Stimulated activated CD4-positive, alpha-beta T cell treated with anti-CD3 and anti-CD28 coated beads, Interleukin-1b, Interleukin-23, amount 100 ng/mL, for 24 hours (primary cell): ENCODE measurements around the gene NTN5.

Experiments used
- DNase-seq, 4 experiments: peaks; one replicate each; pipeline ENCODE4 v3.0.0-alpha.2; 2020; ENCODE audit warnings: low read depth in 4 of 4, low spot score in 1 of 4

Gene NTN5

GRCh38 chr19:48615231-48616040 is 57.4 kb downstream of the NTN5 start:
- no peak for DNase-seq

- no peak for DNase-seq
Observed at GRCh38 chr19:48614436-48615230, 58.2 kb downstream of the NTN5 start, which contains the start of gene FAM83E. Gene FAM83E (minus strand): TSS chr19:48615076. CDS start chr19:48613372, 1,704 bp downstream.

- DNase-seq: no peak
Observed at GRCh38 chr19:48613852-48614435, 58.9 kb downstream of the NTN5 start.

- DNase-seq: no peak
Observed at GRCh38 chr19:48613024-48613851, 59.6 kb downstream of the NTN5 start.

GRCh38 chr19:48611872-48612271 is 60.9 kb downstream of the NTN5 start:
- no peak for DNase-seq
